ENCODE data around the gene MPHOSPH10.

- TF ChIP-seq CTCF (IDR thresholded peaks at IDR 0.05) (no peak), POLR2A (IDR thresholded peaks at IDR 0.05) (no peak)
Observed at GRCh38 chr2:71166812-71167211, 36.4 kb downstream of the MPHOSPH10 start.
